HepG2 (cell line): Measurements from ENCODE around the gene MYH7B. TPM values are rescaled to one million over a fixed set of nuclear protein-coding genes. Genes with fewer than 3 reads are reported as not detected.

Experiments
- ATAC-seq: fragments of 200-7000 bp; cut with Tn5 transposase; 3 replicates; pipeline ENCODE4 v1.9.1; 2020; ENCODE audit warnings: mild to moderate bottlenecking, moderate library complexity
- BruUV-seq: library from RNA; stranded (reverse); fragments of 400-500 nt; replicated peaks from 2 replicates; lab custom pipeline; 2021; lab: Mats Ljungman, UMichigan
- CTCF ChIA-PET: fragments of 300-600 bp; formaldehyde crosslinking; extraction: SDS; loops from one replicate; lab custom pipeline; 2021; ENCODE audit warnings: low total read pairs, inconsistent platforms, low intra/inter-chr PET ratio; lab: Yijun Ruan, JAX
- POLR2A ChIA-PET: fragments of 350-600 bp; sonication (Branson Sonifier 250); formaldehyde crosslinking; loops from one replicate; lab custom pipeline; 2020; ENCODE audit warnings: antibody characterized with exemption, inconsistent platforms; lab: Yijun Ruan, JAX
- DNase-seq: peaks from one replicate; pipeline ENCODE4 v3.0.0-alpha.2; 2015; ENCODE audit warnings: low spot score
- FAIRE-seq: peaks from 3 replicates; lab custom pipeline; 2011; peaks lifted over from hg19 to GRCh38; lab: Jason Lieb, UNC
- H2AFZ ChIP-seq: one replicate; pipeline ENCODE4 v1.6.1; 2011; ENCODE audit warnings: low read length, inconsistent platforms
- H3K27ac ChIP-seq: fragments of 300-600 bp; 3 replicates; pipeline ENCODE4 v1.8.0; 2011; ENCODE audit warnings: mixed run types, mild to moderate bottlenecking, mixed read lengths, low read length, inconsistent platforms; ENCODE audit not compliant: insufficient read depth; ENCODE audit errors: extremely low read length
- H3K27me3 ChIP-seq, 2 experiments: fragments of 200-600 bp in 1 of 2; 2 replicates in 1 of 2; 3 replicates in 1 of 2; pipeline versions ENCODE4 v1.6.0 to v1.8.0; 2011; ENCODE audit warnings: low read length in 2 of 2, mild to moderate bottlenecking in 2 of 2, moderate library complexity in 2 of 2, inconsistent platforms in 1 of 2; ENCODE audit not compliant: insufficient read depth in 2 of 2, control insufficient read depth in 1 of 2
- H3K36me3 ChIP-seq, 2 experiments: fragments of 200-600 bp in 1 of 2; replicated peaks in 1 of 2; 2 replicates in 1 of 2; 3 replicates in 1 of 2; pipeline versions ENCODE4 v1.5.1 to v1.8.0; 2011; ENCODE audit warnings: low read length in 2 of 2, inconsistent platforms in 1 of 2; ENCODE audit not compliant: insufficient read depth in 2 of 2, control insufficient read depth in 1 of 2
- H3K4me1 ChIP-seq: 2 replicates; pipeline ENCODE4 v1.5.1; 2012; ENCODE audit warnings: low read length, inconsistent platforms; ENCODE audit not compliant: insufficient read depth
- H3K4me2 ChIP-seq: 2 replicates; pipeline ENCODE4 v1.6.0; 2011; ENCODE audit warnings: low read depth, low read length, inconsistent platforms
- H3K4me3 ChIP-seq, 3 experiments: fragments of 200-600 bp in 1 of 3; sonication (generic), shearing (Covaris generic) in 1 of 3; replicated peaks in 1 of 3; 2 replicates each; pipeline ENCODE4 v1.5.1; 2011 to 2016; ENCODE audit warnings: low read length in 3 of 3, inconsistent platforms in 2 of 3, low read depth in 2 of 3, mild to moderate bottlenecking in 2 of 3, control low read depth in 1 of 3, mixed read lengths in 1 of 3; ENCODE audit not compliant: insufficient read depth in 1 of 3
- H3K79me2 ChIP-seq: one replicate; pipeline ENCODE4 v1.6.1; 2011; ENCODE audit warnings: low read length, inconsistent platforms; ENCODE audit not compliant: insufficient read depth
- H3K9ac ChIP-seq: 2 replicates; pipeline ENCODE4 v1.6.0; 2011; ENCODE audit warnings: mild to moderate bottlenecking, low read depth, low read length, inconsistent platforms; ENCODE audit not compliant: insufficient read depth
- H3K9me3 ChIP-seq: 2 replicates; pipeline ENCODE4 v1.5.1; 2012; ENCODE audit warnings: mild to moderate bottlenecking, low read length
- H4K20me1 ChIP-seq: 2 replicates; pipeline ENCODE4 v1.6.0; 2011; ENCODE audit warnings: inconsistent platforms, mild to moderate bottlenecking, low read length, moderate library complexity; ENCODE audit not compliant: insufficient read depth
- HNF4G ChIP-seq, 2 experiments: sonication (generic) in 1 of 2; formaldehyde crosslinking in 1 of 2; IDR thresholded peaks; 2 replicates each; pipeline versions ENCODE4 v1.4.0 to v1.6.1; 2011 to 2020; ENCODE audit warnings: borderline replicate concordance in 2 of 2, low read depth in 2 of 2, mild to moderate bottlenecking in 2 of 2, low read length in 1 of 2, missing genetic modification reagents in 1 of 2, moderate library complexity in 1 of 2
- ZEB1 ChIP-seq: IDR thresholded peaks from 2 replicates; pipeline ENCODE4 v1.6.1; 2012; ENCODE audit warnings: mild to moderate bottlenecking, low read depth, inconsistent platforms; ENCODE audit not compliant: insufficient replicate concordance
- ZNF546 ChIP-seq: sonication (generic); formaldehyde crosslinking; conservative IDR thresholded peaks from 2 replicates; pipeline ENCODE4 v1.8.1; 2023; ENCODE audit warnings: mild to moderate bottlenecking, missing genetic modification reagents
- ZNF678 ChIP-seq: sonication (generic); formaldehyde crosslinking; IDR thresholded peaks from 2 replicates; pipeline ENCODE4 v1.4.0; 2020; ENCODE audit warnings: mild to moderate bottlenecking, missing genetic modification reagents
- WGBS: methylation state at CpG from one replicate; pipeline ENCODE4 v1.1.6; 2017; ENCODE audit warnings: low lambda C conversion rate; 5-methylcytosine and 5-hydroxymethylcytosine counted together
- in situ Hi-C: cut with HindIII; loops from 2 replicates; pipeline ENCODE4 v1.10.0; 2017; ENCODE audit warnings: low pct_unique_long_range_greater_than_20kb; ENCODE audit not compliant: extremely low pct_ligation_motif_present
- intact Hi-C: fragments of 100-400 bp; cut with micrococcal nuclease; formaldehyde crosslinking; loops from one replicate; pipeline ENCODE4 v1.10.0; 2022; ENCODE audit not compliant: unreplicated experiment
- polyA plus RNA-seq, 8 experiments: library from polyadenylated mRNA; depleted of rRNA in 3 of 8; stranded (reverse) in 7 of 8; unstranded in 1 of 8; fragments of >200 nt; fragmentation: Illumina TruSeq in 4 of 8; extraction: Trizol in 4 of 8; gene quantifications; 2 replicates each; pipeline versions ENCODE4 v1.2.1 to v1.2.3, GENCODE V29; 2011 to 2016; ENCODE audit warnings: low read depth in 4 of 8, missing spikeins in 1 of 8, mixed read lengths in 1 of 8; ENCODE audit not compliant: insufficient read depth in 1 of 8
- total RNA-seq, 5 experiments: library from RNA; depleted of rRNA; stranded (reverse); fragments of >200 nt; fragmentation: Illumina TruSeq; extraction: Trizol; gene quantifications; 2 replicates each; pipeline ENCODE4 v1.2.3, GENCODE V29; 2016; ENCODE audit warnings: low read depth in 1 of 5
- TF ChIP-seq, protein P1 (sequence below): sonication (generic); IDR thresholded peaks from 2 replicates; pipeline ENCODE4 v1.6.1; 2016; ENCODE audit warnings: low read depth, borderline replicate concordance
- TF ChIP-seq, protein P2 (sequence below): sonication (generic); formaldehyde crosslinking; IDR thresholded peaks from 2 replicates; pipeline ENCODE4 v1.9.0; 2022; ENCODE audit warnings: missing genetic modification reagents, mild to moderate bottlenecking, borderline replicate concordance
- TF ChIP-seq, protein P3 (sequence below): sonication (generic); formaldehyde crosslinking; IDR thresholded peaks from 2 replicates; pipeline ENCODE4 v1.4.0; 2020; ENCODE audit warnings: missing genetic modification reagents
- TF ChIP-seq, protein P4 (sequence below): IDR thresholded peaks from 2 replicates; pipeline ENCODE4 v1.6.1; 2016; ENCODE audit warnings: low read depth
- TF ChIP-seq, protein P5 (sequence below): sonication (generic); formaldehyde crosslinking; IDR thresholded peaks from 2 replicates; pipeline ENCODE4 v1.5.0; 2020; ENCODE audit warnings: missing genetic modification reagents

The MYH7B gene
- total and polyA plus RNA-seq, 2 of the 13 experiments (the other 11 are each of a cell fraction or from before 2014, with no cell fraction given): 0.05 to 0.20 TPM

DNA sequence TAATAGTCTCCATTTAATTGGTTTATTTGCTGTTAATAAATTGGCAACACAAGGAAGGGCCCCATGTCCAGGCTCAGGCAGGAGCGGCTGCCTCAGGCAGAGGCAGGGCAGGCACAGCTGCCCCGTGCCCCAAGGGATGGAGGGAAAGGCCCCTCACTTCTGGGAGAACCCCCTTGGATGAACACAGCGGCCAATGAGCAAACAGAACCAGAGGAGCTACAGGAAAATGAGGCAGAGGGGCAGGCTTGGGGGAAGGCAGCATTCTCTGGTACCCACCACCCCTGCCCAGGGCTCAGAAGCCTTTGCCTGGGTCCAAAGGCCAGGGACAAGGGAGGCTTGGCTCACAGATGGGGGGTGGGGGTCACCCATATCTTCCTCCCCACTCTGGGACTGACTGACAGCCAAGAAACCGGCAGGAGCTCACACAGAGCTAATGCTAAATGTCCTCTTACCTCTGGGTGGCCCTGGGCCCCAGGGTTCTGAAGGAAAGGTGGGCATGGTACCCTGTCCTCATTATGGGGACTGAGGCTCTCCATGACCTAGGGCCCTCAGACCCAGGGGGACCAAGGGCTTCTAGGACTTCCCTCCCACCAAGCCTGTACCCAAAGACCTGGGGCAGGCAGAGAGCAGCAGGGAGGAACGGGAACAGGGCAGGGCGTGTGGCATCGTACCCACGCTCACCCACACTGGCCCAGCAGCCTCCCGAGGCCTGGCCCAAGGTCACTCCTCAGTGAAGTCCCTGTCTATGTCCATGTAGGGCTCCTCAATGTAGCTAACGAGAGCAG lies 47.0 kb downstream of the MYH7B start:
- ChIA-PET POLR2A (interaction anchor here (1.8 kb wide), 1 partner anchor 47 kb away, joined by 5 read pairs; the partner anchor contains the start of genes GSS and MYH7B), CTCF (interaction anchor here (1.6 kb wide), 1 partner anchor 129 kb away, joined by 16 read pairs; the partner anchor contains the start of gene GGT7)
- no peaks in the 10 kb centered on the region for H3K79me2 ChIP-seq
- H3K9me3 ChIP-seq: no peaks in the 10 kb centered on the region
- FAIRE-seq (no peak), DNase-seq (no peak), ATAC-seq (peak; percentile 2; the same call in 2 of the 3 replicates)
- in situ Hi-C loops (no loop called here), intact Hi-C loops (loop anchor here (2.0 kb wide), 1 partner anchor 128 kb away; no protein-coding TSS in a partner anchor)
- peaks cover 75 to 86% of the 10 kb centered on the region in 2 experiments for H3K36me3 ChIP-seq
- no peaks in the 10 kb centered on the region for H3K27me3 ChIP-seq
- H3K4me2 ChIP-seq: no peak overlapping the region
- BruUV-seq: no TSS peak
- H4K20me1 ChIP-seq: no peaks in the 10 kb centered on the region; the same call in 1 of the 2 replicates
- no peak overlapping the region for H3K4me3 ChIP-seq
- no peak overlapping the region for H3K27ac ChIP-seq
- WGBS: 91% methylated on average over 9 of the region's 10 CpGs
- H3K9ac ChIP-seq: no peak overlapping the region
- H3K4me1 ChIP-seq: peaks cover 11% of the 10 kb centered on the region
- no peak overlapping the region for H2AFZ ChIP-seq
- TF ChIP-seq, protein P1, sequence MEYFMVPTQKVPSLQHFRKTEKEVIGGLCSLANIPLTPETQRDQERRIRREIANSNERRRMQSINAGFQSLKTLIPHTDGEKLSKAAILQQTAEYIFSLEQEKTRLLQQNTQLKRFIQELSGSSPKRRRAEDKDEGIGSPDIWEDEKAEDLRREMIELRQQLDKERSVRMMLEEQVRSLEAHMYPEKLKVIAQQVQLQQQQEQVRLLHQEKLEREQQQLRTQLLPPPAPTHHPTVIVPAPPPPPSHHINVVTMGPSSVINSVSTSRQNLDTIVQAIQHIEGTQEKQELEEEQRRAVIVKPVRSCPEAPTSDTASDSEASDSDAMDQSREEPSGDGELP: no peak
- TF ChIP-seq ZNF546: no peak; the same call in 1 of the 2 replicates
- TF ChIP-seq, protein P2, sequence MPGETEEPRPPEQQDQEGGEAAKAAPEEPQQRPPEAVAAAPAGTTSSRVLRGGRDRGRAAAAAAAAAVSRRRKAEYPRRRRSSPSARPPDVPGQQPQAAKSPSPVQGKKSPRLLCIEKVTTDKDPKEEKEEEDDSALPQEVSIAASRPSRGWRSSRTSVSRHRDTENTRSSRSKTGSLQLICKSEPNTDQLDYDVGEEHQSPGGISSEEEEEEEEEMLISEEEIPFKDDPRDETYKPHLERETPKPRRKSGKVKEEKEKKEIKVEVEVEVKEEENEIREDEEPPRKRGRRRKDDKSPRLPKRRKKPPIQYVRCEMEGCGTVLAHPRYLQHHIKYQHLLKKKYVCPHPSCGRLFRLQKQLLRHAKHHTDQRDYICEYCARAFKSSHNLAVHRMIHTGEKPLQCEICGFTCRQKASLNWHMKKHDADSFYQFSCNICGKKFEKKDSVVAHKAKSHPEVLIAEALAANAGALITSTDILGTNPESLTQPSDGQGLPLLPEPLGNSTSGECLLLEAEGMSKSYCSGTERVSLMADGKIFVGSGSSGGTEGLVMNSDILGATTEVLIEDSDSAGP (CRISPR knock-in tag): peak; percentile 50; the same call in 1 of the 2 replicates
- TF ChIP-seq, protein P3, sequence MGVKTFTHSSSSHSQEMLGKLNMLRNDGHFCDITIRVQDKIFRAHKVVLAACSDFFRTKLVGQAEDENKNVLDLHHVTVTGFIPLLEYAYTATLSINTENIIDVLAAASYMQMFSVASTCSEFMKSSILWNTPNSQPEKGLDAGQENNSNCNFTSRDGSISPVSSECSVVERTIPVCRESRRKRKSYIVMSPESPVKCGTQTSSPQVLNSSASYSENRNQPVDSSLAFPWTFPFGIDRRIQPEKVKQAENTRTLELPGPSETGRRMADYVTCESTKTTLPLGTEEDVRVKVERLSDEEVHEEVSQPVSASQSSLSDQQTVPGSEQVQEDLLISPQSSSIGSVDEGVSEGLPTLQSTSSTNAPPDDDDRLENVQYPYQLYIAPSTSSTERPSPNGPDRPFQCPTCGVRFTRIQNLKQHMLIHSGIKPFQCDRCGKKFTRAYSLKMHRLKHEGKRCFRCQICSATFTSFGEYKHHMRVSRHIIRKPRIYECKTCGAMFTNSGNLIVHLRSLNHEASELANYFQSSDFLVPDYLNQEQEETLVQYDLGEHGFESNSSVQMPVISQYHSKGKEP (CRISPR knock-in tag): no peak
- no peak for TF ChIP-seq HNF4G (IDR thresholded peaks at IDR 0.05; ENCODE audit: borderline replicate concordance, low read depth, low read length)
- no peak for TF ChIP-seq HNF4G (CRISPR knock-in tag; IDR thresholded peaks at IDR 0.05; ENCODE audit: borderline replicate concordance, low read depth)
- TF ChIP-seq, protein P4, sequence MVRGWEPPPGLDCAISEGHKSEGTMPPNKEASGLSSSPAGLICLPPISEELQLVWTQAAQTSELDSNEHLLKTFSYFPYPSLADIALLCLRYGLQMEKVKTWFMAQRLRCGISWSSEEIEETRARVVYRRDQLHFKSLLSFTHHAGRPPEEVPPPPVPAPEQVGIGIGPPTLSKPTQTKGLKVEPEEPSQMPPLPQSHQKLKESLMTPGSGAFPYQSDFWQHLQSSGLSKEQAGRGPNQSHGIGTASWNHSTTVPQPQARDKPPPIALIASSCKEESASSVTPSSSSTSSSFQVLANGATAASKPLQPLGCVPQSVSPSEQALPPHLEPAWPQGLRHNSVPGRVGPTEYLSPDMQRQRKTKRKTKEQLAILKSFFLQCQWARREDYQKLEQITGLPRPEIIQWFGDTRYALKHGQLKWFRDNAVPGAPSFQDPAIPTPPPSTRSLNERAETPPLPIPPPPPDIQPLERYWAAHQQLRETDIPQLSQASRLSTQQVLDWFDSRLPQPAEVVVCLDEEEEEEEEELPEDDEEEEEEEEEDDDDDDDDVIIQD (CRISPR knock-in tag): no peak
- TF ChIP-seq ZNF678 (CRISPR knock-in tag): no peak
- no peak for TF ChIP-seq ZEB1
- TF ChIP-seq, protein P5, sequence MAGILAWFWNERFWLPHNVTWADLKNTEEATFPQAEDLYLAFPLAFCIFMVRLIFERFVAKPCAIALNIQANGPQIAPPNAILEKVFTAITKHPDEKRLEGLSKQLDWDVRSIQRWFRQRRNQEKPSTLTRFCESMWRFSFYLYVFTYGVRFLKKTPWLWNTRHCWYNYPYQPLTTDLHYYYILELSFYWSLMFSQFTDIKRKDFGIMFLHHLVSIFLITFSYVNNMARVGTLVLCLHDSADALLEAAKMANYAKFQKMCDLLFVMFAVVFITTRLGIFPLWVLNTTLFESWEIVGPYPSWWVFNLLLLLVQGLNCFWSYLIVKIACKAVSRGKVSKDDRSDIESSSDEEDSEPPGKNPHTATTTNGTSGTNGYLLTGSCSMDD (CRISPR knock-in tag): no peak
